Mesothelial cell of epicardium (in vitro differentiated cells): ENCODE data around the gene MBD3L4. TPM values are rescaled to one million over a fixed set of nuclear protein-coding genes. Genes with fewer than 3 reads are reported as not detected.

Experiments used
- DNase-seq, 2 experiments: peaks; one replicate each; pipeline ENCODE4 v3.0.0; 2021; ENCODE audit warnings: low spot score in 2 of 2; ENCODE audit not compliant: unreplicated experiment in 2 of 2
- H3K27ac Mint-ChIP-seq: 2 replicates; pipeline ENCODE4 v1.8.0; 2021; ENCODE audit warnings: mixed read lengths
- H3K27me3 Mint-ChIP-seq: 2 replicates; pipeline ENCODE4 v1.8.0; 2021; ENCODE audit warnings: low read depth, mixed read lengths
- H3K36me3 Mint-ChIP-seq: 2 replicates; pipeline ENCODE4 v1.8.0; 2021; ENCODE audit warnings: mixed read lengths
- H3K4me1 Mint-ChIP-seq: 2 replicates; pipeline ENCODE4 v1.8.0; 2021; ENCODE audit warnings: mixed read lengths
- H3K4me3 Mint-ChIP-seq: 2 replicates; pipeline ENCODE4 v1.8.0; 2021; ENCODE audit warnings: mild to moderate bottlenecking, moderate library complexity, mixed read lengths
- H3K9me3 Mint-ChIP-seq: 2 replicates; pipeline ENCODE4 v1.8.0; 2021; ENCODE audit warnings: mixed read lengths
- total RNA-seq: library from RNA; stranded (reverse); gene quantifications from 3 replicates; pipeline ENCODE4 v1.2.1, GENCODE V29; 2021
- TF ChIP-seq, protein P1 (sequence below): fragments of 200-600 bp; sonication (generic); IDR thresholded peaks from one replicate; pipeline ENCODE4 v1.5.0; 2021; ENCODE audit warnings: antibody characterized with exemption; ENCODE audit not compliant: unreplicated experiment

Gene MBD3L4
- total RNA-seq, 1 donor from 2014 or later = not detected

DNA sequence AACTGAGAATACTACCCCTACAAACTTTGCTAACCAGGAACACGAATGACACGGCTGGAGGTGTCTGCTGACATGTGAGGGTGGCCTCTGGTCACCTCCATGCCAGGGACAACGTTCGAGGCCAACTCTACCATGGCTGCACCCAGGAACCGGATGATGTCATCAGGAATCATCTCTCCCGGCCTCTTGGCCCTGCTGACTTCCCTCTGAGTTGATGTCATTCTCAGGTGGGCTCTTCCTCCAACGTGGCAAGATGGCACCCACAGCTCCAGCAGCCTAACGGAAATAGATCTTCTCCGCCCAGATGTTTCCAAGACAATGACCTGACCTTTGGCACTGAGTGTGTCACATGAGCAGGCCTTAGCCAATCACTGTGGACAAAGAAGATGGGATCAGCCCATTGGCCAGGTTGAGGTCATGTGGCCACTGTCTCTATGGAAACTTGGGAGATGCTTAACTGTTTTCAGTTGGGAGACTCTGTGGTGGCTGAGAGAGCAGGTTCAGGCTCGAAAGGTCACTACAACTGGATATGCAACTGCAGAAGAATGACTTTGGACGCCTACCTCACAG lies 33.8 kb downstream of the MBD3L4 start:
- H3K36me3 Mint-ChIP-seq = no peaks in the 10 kb centered on the region
- H3K9me3 Mint-ChIP-seq = peaks cover 28% of the 10 kb centered on the region
- TF ChIP-seq, protein P1, sequence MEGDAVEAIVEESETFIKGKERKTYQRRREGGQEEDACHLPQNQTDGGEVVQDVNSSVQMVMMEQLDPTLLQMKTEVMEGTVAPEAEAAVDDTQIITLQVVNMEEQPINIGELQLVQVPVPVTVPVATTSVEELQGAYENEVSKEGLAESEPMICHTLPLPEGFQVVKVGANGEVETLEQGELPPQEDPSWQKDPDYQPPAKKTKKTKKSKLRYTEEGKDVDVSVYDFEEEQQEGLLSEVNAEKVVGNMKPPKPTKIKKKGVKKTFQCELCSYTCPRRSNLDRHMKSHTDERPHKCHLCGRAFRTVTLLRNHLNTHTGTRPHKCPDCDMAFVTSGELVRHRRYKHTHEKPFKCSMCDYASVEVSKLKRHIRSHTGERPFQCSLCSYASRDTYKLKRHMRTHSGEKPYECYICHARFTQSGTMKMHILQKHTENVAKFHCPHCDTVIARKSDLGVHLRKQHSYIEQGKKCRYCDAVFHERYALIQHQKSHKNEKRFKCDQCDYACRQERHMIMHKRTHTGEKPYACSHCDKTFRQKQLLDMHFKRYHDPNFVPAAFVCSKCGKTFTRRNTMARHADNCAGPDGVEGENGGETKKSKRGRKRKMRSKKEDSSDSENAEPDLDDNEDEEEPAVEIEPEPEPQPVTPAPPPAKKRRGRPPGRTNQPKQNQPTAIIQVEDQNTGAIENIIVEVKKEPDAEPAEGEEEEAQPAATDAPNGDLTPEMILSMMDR = no peak
- H3K27me3 Mint-ChIP-seq = no peaks in the 10 kb centered on the region
- no peak overlapping the region for H3K4me3 Mint-ChIP-seq
- H3K27ac Mint-ChIP-seq = no peak overlapping the region
- DNase-seq = no peak
- H3K4me1 Mint-ChIP-seq = no peaks in the 10 kb centered on the region

DNA sequence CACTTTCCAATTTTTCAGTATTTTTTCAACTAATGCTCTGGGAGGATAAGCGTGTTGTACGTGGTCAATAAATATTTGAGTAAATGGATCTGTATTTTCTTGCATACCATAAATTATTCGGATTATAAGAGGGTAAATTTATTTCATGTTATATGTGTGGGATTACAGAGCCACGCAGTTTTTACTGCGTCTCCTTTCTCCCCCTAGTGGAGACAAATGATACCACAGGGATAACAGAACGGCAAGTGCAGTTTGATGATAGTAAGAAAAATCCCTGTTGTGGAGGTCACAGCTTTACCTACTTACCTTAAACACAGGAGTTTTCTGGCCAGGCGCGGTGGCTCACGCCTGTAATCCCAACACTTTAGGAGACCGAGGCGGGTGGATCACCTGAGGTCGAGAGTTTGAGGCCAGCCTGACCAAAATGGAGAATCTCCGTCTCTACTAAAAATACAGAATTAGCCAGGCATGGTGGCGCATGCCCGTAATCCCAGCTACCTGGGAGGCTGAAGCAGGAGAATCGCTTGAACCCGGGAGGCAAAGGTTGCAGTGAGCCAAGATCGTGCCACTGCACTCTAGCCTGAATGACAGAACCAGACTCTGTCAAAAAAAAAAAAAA lies 35.6 kb downstream of the MBD3L4 start:
- Mint-ChIP-seq H3K9me3 (peaks cover 36% of the 10 kb centered on the region), H3K27ac (no peak overlapping the region), H3K27me3 (no peaks in the 10 kb centered on the region), H3K4me3 (no peak overlapping the region), H3K36me3 (no peaks in the 10 kb centered on the region), H3K4me1 (no peaks in the 10 kb centered on the region)
- no peak for DNase-seq
- TF ChIP-seq, protein P1 = peak; percentile 79

- no peak overlapping the region for H3K27ac Mint-ChIP-seq
- no peak overlapping the region for H3K4me3 Mint-ChIP-seq
- TF ChIP-seq, protein P1 = no peak
- no peak for DNase-seq
- peaks cover 45% of the 10 kb centered on the region for H3K9me3 Mint-ChIP-seq
- H3K36me3 Mint-ChIP-seq = no peaks in the 10 kb centered on the region
- no peaks in the 10 kb centered on the region for H3K27me3 Mint-ChIP-seq
- no peaks in the 10 kb centered on the region for H3K4me1 Mint-ChIP-seq
These were observed 39.2 kb downstream of the MBD3L4 start for GRCh38 chr19:7000816-7001215.

DNA sequence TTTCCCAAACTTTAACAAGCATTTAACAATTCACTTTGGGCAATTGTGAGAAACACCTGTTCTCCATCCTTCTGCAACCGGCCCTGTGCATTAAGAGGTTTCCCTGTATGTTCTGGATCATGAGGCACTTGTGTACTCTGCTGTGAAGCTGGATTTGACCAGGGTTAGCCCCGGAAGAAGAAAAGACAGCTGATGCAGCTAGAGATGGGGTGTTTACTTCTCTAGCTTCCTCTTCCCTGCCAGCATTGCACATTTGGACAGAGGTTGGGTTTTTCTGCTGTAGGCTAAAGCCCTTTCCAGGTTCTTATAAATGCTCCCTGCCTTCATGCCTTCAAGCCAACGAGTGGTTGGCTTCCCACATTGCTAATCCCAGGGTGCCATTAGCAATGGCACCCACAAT lies 39.6 kb downstream of the MBD3L4 start:
- peaks cover 2% of the 10 kb centered on the region for H3K36me3 Mint-ChIP-seq
- no peak for DNase-seq
- H3K27ac Mint-ChIP-seq = no peak overlapping the region
- H3K4me1 Mint-ChIP-seq = no peaks in the 10 kb centered on the region
- no peak overlapping the region for H3K4me3 Mint-ChIP-seq
- TF ChIP-seq, protein P1 = no peak
- H3K27me3 Mint-ChIP-seq = no peaks in the 10 kb centered on the region
- H3K9me3 Mint-ChIP-seq = peaks cover 50% of the 10 kb centered on the region

GRCh38 chr19:6999933-7000332 lies 40.0 kb downstream of the MBD3L4 start:
- Mint-ChIP-seq H3K9me3 (peaks cover 54% of the 10 kb centered on the region), H3K36me3 (peaks cover 6% of the 10 kb centered on the region), H3K27me3 (no peaks in the 10 kb centered on the region)

More at GRCh38 chr19:6999933-7000332, 40.0 kb downstream of the MBD3L4 start:
- H3K27ac Mint-ChIP-seq = no peak overlapping the region
- H3K4me1 Mint-ChIP-seq = no peaks in the 10 kb centered on the region
- no peak overlapping the region for H3K4me3 Mint-ChIP-seq
- TF ChIP-seq, protein P1 = no peak
- DNase-seq = no peak
